HUDEP-2 (cell line): ENCODE measurements around the gene AKAP1.
A peak's percentile ranks its signal among the peaks of the same experiment; 100 is the strongest.
"Not testable (repeated sequence)": the region's sequence is repeated elsewhere in the genome, so short reads cannot be mapped to it uniquely, and the experiment has no call there.

ENCODE experiments used
- DNase-seq, 76 experiments: peaks; one replicate each; lab custom pipeline; 2025; ENCODE audit not compliant: unreplicated experiment in 76 of 76; lab: John Stamatoyannopoulos, UW

Gene AKAP1

DNA sequence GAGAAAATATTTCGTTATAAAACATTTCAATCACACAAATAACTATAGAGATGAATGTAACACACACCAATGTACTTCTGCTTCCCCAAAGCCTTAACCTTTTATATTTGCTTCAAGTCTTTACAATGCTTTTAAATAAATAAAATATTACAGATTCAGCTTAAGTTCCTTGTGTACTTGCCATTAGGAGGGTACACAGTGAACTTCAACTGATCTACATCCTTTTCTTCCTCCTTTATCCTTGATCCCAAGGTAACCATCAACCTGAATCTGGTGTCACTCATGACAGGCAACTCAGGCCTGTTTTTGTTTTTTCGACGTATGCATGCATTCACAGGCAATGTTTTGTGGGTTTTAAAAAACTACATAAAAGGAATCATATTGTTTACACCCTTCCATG, 9.3 kb upstream of the AKAP1 start:
- DNase-seq: no peak

GRCh38 chr17:57077000-57077399, 8.0 kb upstream of the AKAP1 start:
- DNase-seq: no peak

- no peak for DNase-seq
These were observed 6.8 kb upstream of the AKAP1 start for GRCh38 chr17:57078274-57078673.

GRCh38 chr17:57080718-57081117, 4.3 kb upstream of the AKAP1 start:
- DNase-seq: no peak

- DNase-seq: no peak
These were observed 2.6 kb upstream of the AKAP1 start for GRCh38 chr17:57082441-57082840.

DNA sequence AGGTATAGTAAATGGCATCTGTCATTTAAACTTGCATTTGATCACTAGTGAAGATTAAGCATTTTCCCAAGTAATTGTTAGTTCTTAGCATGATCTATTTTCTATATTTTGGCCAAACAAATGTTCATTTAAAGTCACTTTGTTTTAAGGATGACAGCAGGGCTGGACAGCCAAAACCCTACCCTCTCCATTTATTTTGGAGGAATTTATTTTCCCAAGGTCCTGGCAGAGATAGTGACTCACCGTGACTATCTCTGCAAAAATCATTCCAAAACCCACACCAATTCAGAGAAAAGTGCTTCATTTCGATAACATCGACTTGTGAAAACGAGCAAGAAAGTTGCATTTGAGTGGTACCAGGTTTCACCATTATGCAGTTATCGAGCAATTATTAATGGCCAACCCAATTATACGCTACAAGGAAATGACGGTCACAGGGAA, 665 bp upstream of the AKAP1 start:
- DNase-seq: peak in 1 of 76 experiments; percentile 41

DNA sequence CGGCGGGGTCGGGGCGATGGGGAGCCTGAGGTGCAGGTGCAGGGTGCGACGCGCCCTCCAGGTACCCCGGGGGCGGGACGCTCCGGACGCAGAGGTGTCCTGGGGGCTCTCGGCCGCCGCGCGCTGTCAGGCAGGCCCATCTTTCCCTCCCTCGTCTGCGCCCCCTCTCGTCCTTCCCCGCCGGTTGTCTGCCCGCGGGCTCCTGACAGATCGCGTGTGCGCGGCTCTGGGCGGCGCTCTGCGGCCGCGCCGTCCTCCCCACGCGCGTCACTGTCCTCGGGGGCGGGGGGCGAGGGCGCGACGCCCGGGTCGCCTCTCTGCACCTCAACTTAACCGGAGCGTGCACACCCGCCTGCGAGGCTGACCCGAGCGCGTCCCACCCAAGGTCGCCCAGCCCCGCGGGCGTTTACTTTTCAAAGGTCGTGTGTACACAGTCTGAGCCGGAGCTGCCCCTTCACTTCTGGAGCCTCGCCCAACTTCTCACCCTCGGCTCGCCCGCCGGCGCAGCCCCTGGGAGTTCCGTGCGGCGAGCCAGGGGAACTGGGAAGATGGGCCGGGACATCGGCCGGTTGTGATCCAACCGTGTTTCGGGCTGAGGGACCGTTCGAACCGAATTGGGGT, 512 bp downstream of the AKAP1 start:
- peak in 30 of 76 experiments; percentile 6 to 62 (median 32) for DNase-seq

GRCh38 chr17:57086069-57086930, 1.3 kb downstream of the AKAP1 start:
- peak in 3 of 76 experiments; percentile 9 to 17 (median 16) for DNase-seq

DNA sequence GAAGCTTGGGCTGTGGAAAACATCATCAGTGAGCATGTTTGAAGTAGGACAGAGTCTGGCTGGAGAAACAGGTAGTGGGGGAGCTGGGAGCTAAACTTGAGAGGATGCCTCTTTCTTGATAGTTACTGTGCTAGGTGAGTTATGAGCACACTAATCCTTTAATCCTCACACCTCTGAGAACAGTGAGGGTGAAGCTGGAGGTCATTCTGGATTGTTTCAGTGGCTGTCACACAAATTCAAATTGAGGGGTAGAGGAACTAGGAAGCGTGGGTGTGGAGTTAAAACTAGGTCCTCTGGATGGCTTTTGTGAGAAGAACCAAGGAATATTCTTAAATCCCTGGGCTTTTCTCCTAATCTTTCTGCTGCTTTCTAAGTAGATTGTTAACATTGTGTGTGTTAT, 3.3 kb downstream of the AKAP1 start:
- DNase-seq: no peak

DNA sequence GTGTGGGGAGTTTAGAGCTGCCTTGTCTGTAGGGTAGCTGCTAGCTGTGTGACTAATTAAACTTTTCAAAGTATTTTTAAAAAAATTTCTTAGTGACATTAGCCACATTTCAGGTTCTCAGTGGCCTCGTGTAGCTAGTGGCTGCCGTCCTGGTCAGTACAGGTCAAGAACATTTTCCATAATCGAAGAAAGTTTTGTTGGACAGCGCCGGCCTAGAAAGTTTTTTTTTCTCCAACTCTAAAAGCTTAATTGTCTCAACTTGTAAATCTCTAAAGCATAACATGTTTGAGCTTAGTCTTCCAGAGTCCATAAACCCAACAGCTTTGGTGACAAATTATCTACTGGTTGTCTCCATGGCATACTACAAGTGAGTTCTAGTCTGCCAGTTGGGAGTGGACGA, 4.3 kb downstream of the AKAP1 start:
- DNase-seq: no peak

DNA sequence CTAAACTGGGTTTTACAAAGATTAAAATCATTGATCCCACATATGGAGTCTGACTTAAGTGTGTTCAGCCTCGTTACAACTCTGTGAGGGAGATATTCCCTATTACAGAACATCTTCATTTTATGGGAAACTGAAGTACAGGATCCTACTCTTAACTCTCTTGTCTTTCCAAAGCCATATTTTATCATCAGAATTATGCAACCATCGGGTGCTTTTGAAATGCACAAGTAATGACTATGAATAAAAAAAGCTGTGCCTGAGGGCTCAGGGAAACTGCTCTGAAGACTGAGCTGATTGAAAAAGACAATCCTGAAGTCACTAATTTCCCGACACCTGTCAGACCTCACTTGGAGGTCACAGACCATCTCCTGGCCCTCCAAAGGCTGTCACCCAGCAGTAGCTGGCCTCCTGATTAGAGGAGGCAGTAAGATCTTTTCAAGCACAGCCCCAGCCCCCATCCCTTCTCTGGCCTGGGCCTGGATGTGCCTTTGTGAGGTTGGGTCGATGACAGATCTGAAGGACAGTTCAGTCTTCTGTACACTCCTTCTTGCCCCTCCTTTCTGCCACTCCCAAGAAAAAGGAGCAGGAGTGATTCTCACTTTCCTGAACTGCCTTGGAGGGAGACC, 5.6 kb downstream of the AKAP1 start:
- DNase-seq: no peak

DNA sequence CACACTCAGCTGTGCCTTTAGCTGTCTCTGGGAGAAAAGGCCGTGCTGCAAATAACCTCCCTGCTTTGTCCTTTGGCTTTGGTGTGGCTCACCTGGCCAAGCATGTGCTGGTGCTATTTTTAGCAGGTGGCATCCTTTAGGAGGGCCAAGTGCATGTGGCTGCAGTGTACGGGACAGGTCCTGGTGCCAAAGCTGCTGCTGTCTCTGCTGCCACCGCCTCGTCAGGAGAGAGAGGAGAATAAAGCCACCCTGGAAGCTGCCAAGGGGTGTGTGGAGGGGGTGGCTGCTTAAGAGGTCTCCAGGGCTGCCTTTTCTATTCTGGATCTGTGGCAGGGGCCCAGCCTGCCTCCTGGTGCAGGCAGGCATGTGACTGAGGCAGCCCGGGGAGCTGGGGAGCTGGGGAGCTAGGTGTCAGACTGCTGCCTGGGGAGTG, 6.2 kb downstream of the AKAP1 start:
- DNase-seq: no peak

- DNase-seq: no peak
These were observed 7.1 kb downstream of the AKAP1 start for GRCh38 chr17:57092171-57092570.

- DNase-seq: no peak
These were observed 7.7 kb downstream of the AKAP1 start for GRCh38 chr17:57092779-57093178.

GRCh38 chr17:57096472-57097202, 11.6 kb downstream of the AKAP1 start:
- DNase-seq: no peak

DNA sequence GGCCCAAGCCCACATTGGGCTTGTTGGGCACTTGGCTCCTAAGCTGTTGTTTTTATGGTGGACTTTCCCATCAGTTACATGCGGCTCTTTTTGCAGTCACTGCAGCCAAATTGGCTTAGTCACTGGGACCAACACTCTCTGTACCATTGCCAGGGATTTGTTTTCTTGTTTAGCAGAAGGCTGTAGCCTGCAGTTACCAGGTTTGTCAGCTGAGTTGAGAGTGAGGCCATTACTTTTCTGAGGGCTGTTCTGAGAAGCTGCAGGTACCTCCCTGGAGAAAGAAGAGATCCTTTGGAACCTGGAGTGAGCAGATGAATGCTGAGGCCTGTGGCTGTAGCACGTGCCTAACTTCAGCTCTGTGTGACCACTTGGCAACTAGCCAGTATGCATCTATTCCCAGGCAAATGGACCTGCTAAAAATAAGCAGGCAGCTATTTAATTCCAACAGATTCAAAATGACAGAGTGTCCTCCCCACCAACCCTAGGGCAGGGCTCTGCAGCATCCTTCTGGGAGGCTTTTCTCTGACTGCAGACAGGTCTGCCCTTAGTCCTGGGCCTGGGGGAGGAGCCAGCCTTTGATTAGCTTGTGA, 12.9 kb downstream of the AKAP1 start:
- DNase-seq: peak in 2 of 76 experiments; percentile 7 to 14

GRCh38 chr17:57099165-57099564, 14.1 kb downstream of the AKAP1 start:
- DNase-seq: peak in 3 of 76 experiments; percentile 6 to 12 (median 6)

DNA sequence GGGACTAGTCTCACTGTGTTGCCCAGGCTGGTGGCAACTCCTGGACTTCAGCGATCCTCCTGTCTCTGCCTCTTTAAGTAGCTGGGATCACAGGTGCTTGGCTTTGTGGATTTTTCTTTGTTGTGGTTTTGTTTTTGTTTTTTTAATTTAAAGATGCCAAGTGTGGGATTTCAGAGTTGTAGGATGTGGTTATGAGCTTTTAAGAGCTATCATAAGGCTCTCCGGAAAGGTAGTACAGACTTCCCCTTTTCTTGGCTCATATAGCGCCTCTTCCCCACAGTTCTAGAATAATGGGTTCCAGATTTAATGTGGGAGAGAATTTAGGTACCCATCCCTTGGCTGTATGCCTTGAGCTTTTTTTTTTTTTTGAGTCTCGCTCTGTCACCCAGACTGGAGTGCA, 17.1 kb downstream of the AKAP1 start:
- DNase-seq: no peak

DNA sequence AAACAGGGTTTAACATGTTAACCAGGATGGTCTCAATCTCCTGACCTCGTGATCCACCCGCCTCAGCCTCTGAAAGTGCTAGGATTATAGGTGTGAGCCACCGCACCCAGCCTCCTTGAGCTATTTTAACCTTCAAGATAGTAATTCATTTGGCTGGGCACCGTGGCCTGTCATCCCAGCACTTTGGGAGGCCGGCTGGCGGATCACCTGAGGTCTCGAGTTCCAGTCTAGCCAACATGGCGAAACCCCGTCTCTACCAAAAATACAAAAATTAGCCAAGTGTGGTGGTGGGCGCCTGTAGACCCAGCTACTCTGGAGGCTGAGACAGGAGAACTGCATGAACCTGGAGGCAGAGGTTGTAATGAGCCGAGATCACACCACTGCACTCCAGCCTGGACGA, 17.6 kb downstream of the AKAP1 start:
- not testable (repeated sequence) for DNase-seq

DNA sequence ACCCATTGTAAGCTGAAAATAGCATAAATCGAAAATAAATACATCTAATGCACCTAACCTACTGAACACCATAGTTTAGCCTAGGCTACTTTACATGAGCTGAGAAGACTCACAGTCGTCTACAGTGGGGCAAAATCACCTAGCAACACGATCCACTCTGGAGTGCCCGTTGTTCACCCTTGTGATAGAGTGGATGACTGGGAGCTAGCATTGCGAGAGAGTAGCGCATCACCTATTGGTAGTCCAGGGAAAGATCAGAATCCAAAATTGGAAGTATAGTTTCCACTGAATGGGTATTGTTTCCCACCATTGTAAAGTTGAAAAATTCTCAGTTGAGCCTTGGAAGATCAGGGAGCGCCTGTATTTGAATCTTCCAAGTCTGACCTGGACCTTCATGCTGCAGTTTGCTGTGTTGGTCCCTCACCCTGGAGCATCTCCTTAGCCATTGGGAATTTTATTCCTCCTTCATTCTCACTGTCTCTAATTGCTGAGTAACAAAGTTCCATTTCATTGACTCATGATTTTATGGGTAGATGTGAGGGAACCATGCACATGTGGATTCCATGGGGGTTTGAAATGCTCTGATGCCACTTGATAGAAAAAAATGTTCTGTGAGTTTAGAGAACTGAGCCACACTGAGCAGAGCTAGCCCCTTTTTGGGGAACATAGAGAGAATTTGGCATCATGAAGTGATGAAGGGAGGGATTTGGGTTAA, 19.6 kb downstream of the AKAP1 start:
- no peak for DNase-seq
